Measurements from ENCODE around the gene E2F7.
A peak's percentile ranks its signal among the peaks of the same experiment; 100 is the strongest.
"Not testable (repeated sequence)": the region's sequence is repeated elsewhere in the genome, so short reads cannot be mapped to it uniquely, and the experiment has no call there.

The E2F7 gene, protein sequence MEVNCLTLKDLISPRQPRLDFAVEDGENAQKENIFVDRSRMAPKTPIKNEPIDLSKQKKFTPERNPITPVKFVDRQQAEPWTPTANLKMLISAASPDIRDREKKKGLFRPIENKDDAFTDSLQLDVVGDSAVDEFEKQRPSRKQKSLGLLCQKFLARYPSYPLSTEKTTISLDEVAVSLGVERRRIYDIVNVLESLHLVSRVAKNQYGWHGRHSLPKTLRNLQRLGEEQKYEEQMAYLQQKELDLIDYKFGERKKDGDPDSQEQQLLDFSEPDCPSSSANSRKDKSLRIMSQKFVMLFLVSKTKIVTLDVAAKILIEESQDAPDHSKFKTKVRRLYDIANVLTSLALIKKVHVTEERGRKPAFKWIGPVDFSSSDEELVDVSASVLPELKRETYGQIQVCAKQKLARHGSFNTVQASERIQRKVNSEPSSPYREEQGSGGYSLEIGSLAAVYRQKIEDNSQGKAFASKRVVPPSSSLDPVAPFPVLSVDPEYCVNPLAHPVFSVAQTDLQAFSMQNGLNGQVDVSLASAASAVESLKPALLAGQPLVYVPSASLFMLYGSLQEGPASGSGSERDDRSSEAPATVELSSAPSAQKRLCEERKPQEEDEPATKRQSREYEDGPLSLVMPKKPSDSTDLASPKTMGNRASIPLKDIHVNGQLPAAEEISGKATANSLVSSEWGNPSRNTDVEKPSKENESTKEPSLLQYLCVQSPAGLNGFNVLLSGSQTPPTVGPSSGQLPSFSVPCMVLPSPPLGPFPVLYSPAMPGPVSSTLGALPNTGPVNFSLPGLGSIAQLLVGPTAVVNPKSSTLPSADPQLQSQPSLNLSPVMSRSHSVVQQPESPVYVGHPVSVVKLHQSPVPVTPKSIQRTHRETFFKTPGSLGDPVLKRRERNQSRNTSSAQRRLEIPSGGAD

GRCh38 chr12:77065361-77066204 is at the start of gene E2F7:
E2F7 (minus strand) TSS chr12:77065569; CDS start chr12:77064635, 934 bp downstream.
- DNase-seq (ENCODE audit: low read depth) = peak; percentile 61

GRCh38 chr12:77113971-77114370 is 48.6 kb upstream of the E2F7 start:
- DNase-seq (ENCODE audit: low read depth) = no peak

DNA sequence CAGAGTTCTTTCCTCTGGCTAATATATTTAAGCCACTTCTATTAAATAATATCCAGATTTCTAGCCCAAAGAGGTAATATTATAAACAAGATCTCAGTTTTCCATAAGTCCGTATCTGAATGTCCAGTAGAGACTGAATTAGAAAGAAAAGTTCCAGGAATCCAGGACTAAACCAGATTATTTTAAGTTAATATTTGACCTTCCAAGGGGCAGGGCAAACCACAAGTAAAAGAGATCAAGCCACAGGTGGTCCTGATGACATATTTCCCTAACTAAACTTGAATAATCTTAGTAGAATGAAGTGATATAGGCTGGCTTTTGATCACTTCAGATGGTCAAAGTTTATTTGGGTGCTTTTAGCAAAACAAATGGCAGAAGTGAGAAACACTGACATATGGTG is 43.3 kb upstream of the E2F7 start:
- DNase-seq (ENCODE audit: low read depth) = no peak

- no peak for DNase-seq (ENCODE audit: low read depth)
These were observed 41.8 kb upstream of the E2F7 start for GRCh38 chr12:77107121-77107520.

DNA sequence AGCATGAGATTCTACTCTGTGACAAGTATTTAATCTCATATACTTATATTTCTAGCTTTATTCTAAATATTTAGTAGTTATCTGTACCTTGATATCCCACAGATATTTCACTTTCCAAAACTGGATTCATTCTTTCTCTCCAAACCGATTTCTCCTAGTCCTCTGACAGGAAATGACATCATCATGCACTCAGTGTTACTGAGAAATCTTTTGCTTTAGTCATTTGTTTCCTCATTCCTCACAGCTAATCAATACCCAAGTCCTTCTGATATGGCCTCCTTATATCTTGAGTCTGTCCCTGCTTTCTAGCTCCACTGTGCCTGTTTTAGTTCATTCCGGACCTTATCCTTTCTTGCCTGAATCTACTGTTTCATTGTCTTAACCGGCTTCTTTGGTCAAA is 39.4 kb upstream of the E2F7 start:
- DNase-seq (ENCODE audit: low read depth) = no peak

DNA sequence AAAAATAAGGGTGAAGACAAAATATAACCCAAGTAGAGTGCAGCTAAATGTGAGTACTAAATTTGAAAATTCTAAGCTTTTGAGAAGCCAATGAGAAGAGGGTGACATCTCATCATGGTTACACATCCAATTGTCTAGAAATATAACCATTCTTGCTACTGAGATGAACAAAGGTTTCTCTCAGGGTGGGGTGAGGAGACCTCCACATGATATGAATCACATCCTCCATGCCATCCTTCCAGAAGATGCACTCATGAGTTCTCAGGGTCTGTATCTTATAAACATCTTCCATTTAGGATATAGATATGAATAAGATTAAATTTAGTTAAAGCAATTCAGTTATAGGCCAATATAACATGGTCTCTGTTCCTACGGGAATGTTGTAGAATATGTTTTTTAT is 38.9 kb upstream of the E2F7 start:
- no peak for DNase-seq (ENCODE audit: low read depth)

DNA sequence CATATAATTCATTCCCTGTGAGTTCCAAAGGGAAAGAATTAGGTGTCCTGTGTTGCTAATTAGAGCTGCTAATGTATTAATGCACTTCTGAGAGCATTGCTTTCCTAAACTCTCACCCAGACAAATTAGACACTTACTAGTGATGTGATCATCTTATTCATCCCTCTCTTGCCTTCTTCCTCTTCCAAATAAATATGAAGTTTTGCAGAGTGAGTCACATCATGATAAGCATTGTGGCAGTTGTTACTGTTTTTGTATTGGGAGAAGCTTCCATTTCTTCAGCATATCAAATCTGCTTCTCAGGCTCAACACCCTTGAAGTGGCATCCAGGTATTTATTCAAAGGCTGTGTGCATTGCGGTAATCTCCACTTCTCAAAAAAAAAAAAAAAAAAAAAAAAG is 37.3 kb upstream of the E2F7 start:
- DNase-seq (ENCODE audit: low read depth) = no peak

DNA sequence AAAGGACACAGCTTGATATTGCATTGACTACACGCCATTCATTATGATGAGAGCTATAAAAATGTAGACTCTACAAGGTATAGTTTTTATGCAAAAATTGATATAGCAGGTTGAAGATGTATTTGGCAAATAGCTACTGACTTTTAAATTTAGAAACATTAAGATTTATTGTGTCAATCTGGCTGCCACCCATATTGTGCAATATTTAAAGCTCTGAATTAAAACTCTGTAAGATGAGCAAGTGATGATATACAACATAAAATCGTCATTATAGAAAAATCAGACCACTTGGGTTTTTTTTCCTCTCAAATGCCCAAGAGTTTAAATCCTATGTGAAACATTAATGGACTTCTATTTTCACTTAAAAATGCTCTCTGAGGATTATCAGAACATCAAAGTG is 36.8 kb upstream of the E2F7 start:
- DNase-seq (ENCODE audit: low read depth) = no peak

DNA sequence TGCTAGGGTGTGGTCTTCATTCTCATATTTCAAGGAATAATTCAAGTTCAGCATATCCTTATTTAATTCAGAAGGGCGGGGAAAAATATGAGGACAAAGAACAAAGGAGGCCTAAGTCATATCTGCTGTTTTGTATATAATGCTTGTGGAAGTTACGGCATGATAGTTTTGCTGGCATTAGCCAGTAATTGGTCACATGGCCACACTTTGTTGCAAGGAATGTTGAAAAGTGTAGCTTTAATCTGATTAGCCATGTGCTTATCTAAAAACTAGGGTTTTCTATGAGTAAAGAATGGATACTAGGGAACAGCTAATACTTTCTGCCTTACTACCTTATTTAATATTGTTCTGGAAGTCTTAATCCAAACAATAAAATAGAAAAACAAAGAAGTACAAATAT is 34.4 kb upstream of the E2F7 start:
- DNase-seq (ENCODE audit: low read depth) = no peak

DNA sequence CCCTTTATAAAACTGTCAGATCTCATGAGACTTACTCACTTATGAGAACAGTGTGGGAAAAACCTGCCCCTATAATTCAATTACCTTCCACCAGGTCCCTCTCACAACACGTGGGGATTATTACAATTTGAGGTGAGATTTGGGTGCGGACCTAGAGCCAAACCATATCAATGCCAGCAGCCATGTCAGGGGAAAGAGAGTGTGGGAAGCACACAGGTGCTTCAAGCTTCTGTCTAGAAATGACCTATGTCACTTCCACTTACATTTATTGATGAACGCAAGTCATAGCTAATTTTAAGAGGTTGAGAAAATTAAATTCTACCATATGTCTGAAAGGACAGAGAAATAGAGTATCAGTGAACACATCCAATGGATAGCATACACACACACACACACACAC is 32.5 kb upstream of the E2F7 start:
- no peak for DNase-seq (ENCODE audit: low read depth)

- not testable (repeated sequence) for DNase-seq (ENCODE audit: low read depth)
These were observed 26.9 kb upstream of the E2F7 start for GRCh38 chr12:77092227-77092626.

DNA sequence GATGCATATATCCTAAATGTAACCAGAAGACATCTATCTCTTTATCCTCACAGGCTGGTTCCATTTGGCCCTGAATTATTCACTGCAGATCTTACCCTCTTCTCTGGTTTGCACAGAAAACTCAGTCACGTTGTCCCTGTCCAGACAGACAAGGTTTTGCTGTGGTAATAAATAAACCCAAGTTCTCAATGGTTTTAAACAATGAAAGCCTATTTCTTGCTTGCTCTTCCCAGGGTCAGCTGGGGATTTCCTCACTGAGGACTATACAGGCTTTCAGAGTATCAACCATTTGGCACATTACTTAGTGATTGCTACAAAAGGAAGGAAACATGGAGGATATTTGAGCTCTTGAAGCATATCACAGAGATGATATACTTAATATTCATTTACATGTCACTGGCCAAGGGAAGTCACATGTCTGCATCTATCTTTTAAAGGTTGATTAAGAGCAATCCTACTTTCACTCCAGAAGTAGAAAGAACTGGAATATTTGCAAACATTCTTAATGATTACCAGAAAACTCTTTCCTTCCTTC is 24.4 kb upstream of the E2F7 start:
- no peak for DNase-seq (ENCODE audit: low read depth)

DNA sequence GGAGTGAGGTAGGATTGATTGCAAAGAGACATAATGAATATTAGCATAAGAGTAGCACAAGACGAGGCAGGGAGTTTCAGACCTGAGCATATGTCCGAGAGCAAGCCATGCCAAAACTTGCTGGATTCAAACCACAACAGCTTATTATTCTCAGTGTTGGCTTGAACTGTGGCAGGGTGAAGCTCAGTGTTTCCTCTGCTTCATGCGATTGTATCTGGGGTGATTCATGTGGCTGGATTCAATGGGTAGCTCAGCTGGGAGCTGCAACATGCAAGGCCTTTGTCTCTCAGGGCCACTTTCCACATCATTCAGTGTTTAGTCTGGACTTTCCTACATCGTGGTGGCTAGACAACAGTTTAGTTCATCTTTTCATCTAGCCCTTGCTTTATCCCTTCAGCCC is 22.1 kb upstream of the E2F7 start:
- DNase-seq (ENCODE audit: low read depth) = no peak

DNA sequence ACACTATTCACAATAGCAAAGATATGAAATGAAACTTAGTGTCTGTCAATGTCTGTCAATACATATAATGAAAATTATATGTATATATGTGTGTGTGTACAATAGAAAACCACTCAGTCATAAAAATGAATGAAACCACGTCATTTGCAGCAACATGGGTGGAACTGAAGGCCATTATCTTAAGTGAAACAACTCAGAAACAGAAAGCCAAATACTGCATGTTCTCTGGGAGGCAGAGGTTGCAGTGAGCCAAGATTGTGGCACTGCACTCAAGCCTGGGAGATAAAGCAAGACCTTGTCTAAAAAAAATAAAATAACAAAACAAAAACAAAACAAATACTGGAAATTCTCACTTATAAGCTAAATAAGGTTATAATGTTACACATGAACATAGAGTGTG is 16.7 kb upstream of the E2F7 start:
- DNase-seq (ENCODE audit: low read depth) = no peak

DNA sequence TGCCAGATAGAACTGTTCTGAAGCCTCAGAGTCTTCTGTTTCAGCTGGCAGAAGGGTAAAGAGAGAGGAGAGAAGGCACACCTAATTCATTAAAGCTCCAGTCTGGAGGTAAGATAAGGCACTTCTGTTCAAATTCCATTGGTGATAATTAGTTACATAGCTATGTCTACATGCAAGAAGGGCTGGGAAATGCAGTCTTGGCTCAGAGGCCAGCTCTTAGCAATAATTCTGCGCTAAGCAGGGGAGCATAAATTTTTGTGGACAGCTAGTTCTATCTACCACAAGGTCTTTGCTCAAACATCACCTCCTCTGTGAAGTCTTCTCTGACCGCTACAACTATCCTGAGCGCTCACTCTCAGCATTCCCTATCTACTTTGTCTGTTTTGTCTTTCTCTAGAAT is 14.3 kb upstream of the E2F7 start:
- no peak for DNase-seq (ENCODE audit: low read depth)

GRCh38 chr12:77078231-77078630 is 12.9 kb upstream of the E2F7 start:
- DNase-seq (ENCODE audit: low read depth) = no peak

- no peak for DNase-seq (ENCODE audit: low read depth)
These were observed 11.5 kb upstream of the E2F7 start for GRCh38 chr12:77076886-77077285.

GRCh38 chr12:77073894-77074293 is 8.5 kb upstream of the E2F7 start:
- not testable (repeated sequence) for DNase-seq (ENCODE audit: low read depth)

- no peak for DNase-seq (ENCODE audit: low read depth)
These were observed 7.6 kb upstream of the E2F7 start for GRCh38 chr12:77072833-77073495.

DNA sequence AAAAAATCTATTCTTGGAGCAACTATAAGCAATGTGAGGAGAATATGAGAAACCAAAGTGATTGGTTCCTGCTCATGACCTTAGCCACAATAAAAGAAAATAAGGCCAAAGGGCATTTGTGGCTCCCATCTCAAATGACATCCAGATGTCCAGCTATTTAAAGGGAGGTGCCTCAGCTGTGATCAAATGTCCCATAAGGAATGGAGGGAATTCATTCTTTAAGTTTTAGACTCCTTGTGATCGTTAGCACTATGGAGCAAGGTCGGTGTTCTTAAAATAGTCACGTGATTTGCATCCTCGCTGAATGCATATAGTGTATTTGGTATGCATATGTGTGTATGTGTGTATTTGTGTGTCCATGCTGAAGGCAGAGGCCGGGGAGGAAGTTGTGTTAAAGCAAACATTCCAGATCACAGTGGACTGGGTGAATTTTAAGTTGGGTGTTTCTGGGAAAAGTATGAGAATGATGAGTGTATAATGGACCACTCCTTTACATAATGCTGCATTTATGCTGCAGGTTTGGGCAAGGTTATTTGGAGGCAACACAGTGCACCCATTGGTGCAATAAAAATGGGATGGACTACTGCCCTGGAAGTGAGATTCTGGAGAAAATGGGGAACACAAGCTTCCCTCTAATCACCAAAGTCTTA is 5.6 kb upstream of the E2F7 start:
- no peak for DNase-seq (ENCODE audit: low read depth)

DNA sequence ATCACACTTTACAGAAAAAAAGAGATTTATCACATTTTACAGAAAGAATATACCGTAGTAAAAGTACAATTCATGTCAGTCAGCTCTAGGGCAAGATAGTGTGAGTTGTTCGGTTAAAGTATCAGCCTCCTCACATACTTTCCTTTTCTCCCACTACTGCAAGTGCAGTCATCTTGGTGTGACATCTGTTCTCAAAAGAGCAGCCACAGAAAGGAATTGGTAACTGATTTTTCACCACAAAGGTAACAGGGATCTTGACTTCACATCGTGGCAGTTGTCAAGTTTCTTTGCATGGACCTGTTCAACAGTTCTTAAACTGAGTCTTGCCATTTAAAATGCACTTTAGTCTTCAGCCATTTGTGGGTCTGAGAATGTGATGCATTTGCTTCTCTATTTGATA is 5.0 kb upstream of the E2F7 start:
- no peak for DNase-seq (ENCODE audit: low read depth)

Measured in stimulated activated CD8-positive, alpha-beta memory T cell treated with anti-CD3 and anti-CD28 coated beads, Interleukin-15, amount 100 ng/mL, for 24 hours (primary cell).